HEK293 (cell line): Measurements from ENCODE around the gene MEGF8.
A peak's percentile ranks its signal among the peaks of the same experiment; 100 is the strongest.

ENCODE experiments used
- CTCF ChIA-PET: fragments of 350-600 bp; formaldehyde crosslinking; extraction: SDS; loops from one replicate; lab custom pipeline; 2021; ENCODE audit warnings: antibody characterized with exemption; lab: Yijun Ruan, JAX
- POLR2A ChIA-PET: fragments of 300-600 bp; formaldehyde crosslinking; extraction: SDS; loops from one replicate; lab custom pipeline; 2020; ENCODE audit warnings: antibody characterized with exemption, inconsistent platforms; lab: Yijun Ruan, JAX
- H3K27ac ChIP-seq: fragments of 200-500 bp; sonication (Bioruptor generic); 2 replicates; pipeline ENCODE4 v1.5.1; 2014; ENCODE audit warnings: low read depth, low read length, control low read depth, inconsistent platforms; ENCODE audit errors: extremely low read depth
- H3K36me3 ChIP-seq, 2 experiments: fragments of 200-500 bp in 1 of 2; sonication (Bioruptor generic) in 1 of 2; 1 replicate in 1 of 2; 2 replicates in 1 of 2; pipeline ENCODE4 v1.5.1; 2014 to 2017; ENCODE audit warnings: inconsistent platforms in 2 of 2, low read length in 2 of 2; ENCODE audit not compliant: control insufficient read depth in 2 of 2, insufficient read depth in 1 of 2
- H3K4me1 ChIP-seq: fragments of 200-500 bp; sonication (Bioruptor generic); 2 replicates; pipeline ENCODE4 v1.5.1; 2014; ENCODE audit warnings: mild to moderate bottlenecking, low read length, inconsistent platforms; ENCODE audit not compliant: control insufficient read depth, insufficient read depth
- H3K4me3 ChIP-seq: 2 replicates; pipeline ENCODE4 v1.5.1; 2011; ENCODE audit warnings: low read depth, mild to moderate bottlenecking, control low read depth, low read length, moderate library complexity
- H3K9me3 ChIP-seq: fragments of 200-500 bp; sonication (Bioruptor generic); 2 replicates; pipeline ENCODE4 v1.5.1; 2014; ENCODE audit warnings: low read depth, low read length, inconsistent platforms; ENCODE audit not compliant: control insufficient read depth, insufficient read depth
- ATF2 ChIP-seq: fragments of 450-650 bp; formaldehyde crosslinking; IDR thresholded peaks from 2 replicates; pipeline ENCODE4 v1.5.1; 2016; ENCODE audit warnings: missing biosample characterization, missing genetic modification characterization, low read depth
- BCL11A ChIP-seq: fragments of 450-650 bp; formaldehyde crosslinking; IDR thresholded peaks from 2 replicates; pipeline ENCODE4 v1.5.1; 2016; ENCODE audit warnings: low read depth, missing biosample characterization, missing genetic modification characterization
- EGR2 ChIP-seq: fragments of 450-650 bp; formaldehyde crosslinking; IDR thresholded peaks from 2 replicates; pipeline ENCODE4 v1.5.1; 2016; ENCODE audit warnings: low read depth, missing biosample characterization, missing genetic modification characterization
- KLF7 ChIP-seq: fragments of 450-650 bp; formaldehyde crosslinking; IDR thresholded peaks from 2 replicates; pipeline ENCODE4 v1.5.1; 2016; ENCODE audit warnings: missing biosample characterization, missing genetic modification characterization, borderline replicate concordance
- KLF8 ChIP-seq: fragments of 450-650 bp; formaldehyde crosslinking; IDR thresholded peaks from 2 replicates; pipeline ENCODE4 v1.5.1; 2016; ENCODE audit warnings: missing biosample characterization, missing genetic modification characterization
- PATZ1 ChIP-seq: fragments of 450-650 bp; formaldehyde crosslinking; IDR thresholded peaks from 2 replicates; pipeline ENCODE4 v1.5.1; 2016; ENCODE audit warnings: missing biosample characterization, missing genetic modification characterization
- PBX3 ChIP-seq: sonication (generic); formaldehyde crosslinking; IDR thresholded peaks from 2 replicates; pipeline ENCODE4 v1.8.1; 2022; ENCODE audit warnings: mild to moderate bottlenecking, moderate library complexity, missing genetic modification reagents
- PRDM1 ChIP-seq: fragments of 450-650 bp; formaldehyde crosslinking; IDR thresholded peaks from 2 replicates; pipeline ENCODE4; 2016; ENCODE audit warnings: missing biosample characterization, missing genetic modification characterization
- SCRT2 ChIP-seq: fragments of 450-650 bp; formaldehyde crosslinking; IDR thresholded peaks from 2 replicates; pipeline ENCODE4 v1.5.1; 2016; ENCODE audit warnings: missing biosample characterization, missing genetic modification characterization
- ZNF10 ChIP-seq: fragments of 450-650 bp; formaldehyde crosslinking; IDR thresholded peaks from 2 replicates; pipeline ENCODE4 v1.5.1; 2017; ENCODE audit warnings: missing biosample characterization, missing genetic modification characterization
- ZNF112 ChIP-seq: fragments of 450-650 bp; formaldehyde crosslinking; IDR thresholded peaks from 2 replicates; pipeline ENCODE4 v1.5.0; 2017; ENCODE audit warnings: missing biosample characterization, missing genetic modification characterization
- ZNF140 ChIP-seq: fragments of 450-650 bp; formaldehyde crosslinking; IDR thresholded peaks from 2 replicates; pipeline ENCODE4 v1.5.1; 2016; ENCODE audit warnings: missing biosample characterization, missing genetic modification characterization
- ZNF155 ChIP-seq: fragments of 450-650 bp; formaldehyde crosslinking; IDR thresholded peaks from 2 replicates; pipeline ENCODE4 v1.5.1; 2016; ENCODE audit warnings: missing biosample characterization, missing genetic modification characterization
- ZNF157 ChIP-seq: fragments of 450-650 bp; formaldehyde crosslinking; IDR thresholded peaks from 2 replicates; pipeline ENCODE4 v1.5.1; 2016; ENCODE audit warnings: missing biosample characterization, missing genetic modification characterization
- ZNF2 ChIP-seq: fragments of 450-650 bp; formaldehyde crosslinking; IDR thresholded peaks from 2 replicates; pipeline ENCODE4 v1.5.1; 2016; ENCODE audit warnings: missing biosample characterization, missing genetic modification characterization
- ZNF248 ChIP-seq: fragments of 450-650 bp; formaldehyde crosslinking; IDR thresholded peaks from 2 replicates; pipeline ENCODE4 v1.5.1; 2017; ENCODE audit warnings: missing biosample characterization, missing genetic modification characterization
- ZNF416 ChIP-seq: fragments of 450-650 bp; formaldehyde crosslinking; IDR thresholded peaks from 2 replicates; pipeline ENCODE4 v1.5.1; 2016; ENCODE audit warnings: missing biosample characterization, missing genetic modification characterization
- ZNF423 ChIP-seq: fragments of 450-650 bp; formaldehyde crosslinking; IDR thresholded peaks from 2 replicates; pipeline ENCODE4 v1.5.1; 2016; ENCODE audit warnings: missing biosample characterization, missing genetic modification characterization
- ZNF501 ChIP-seq: fragments of 450-650 bp; formaldehyde crosslinking; IDR thresholded peaks from 2 replicates; pipeline ENCODE4 v1.5.1; 2016; ENCODE audit warnings: missing biosample characterization, missing genetic modification characterization
- ZNF510 ChIP-seq: fragments of 450-650 bp; formaldehyde crosslinking; IDR thresholded peaks from 2 replicates; pipeline ENCODE4 v1.5.1; 2018; ENCODE audit warnings: mild to moderate bottlenecking, missing genetic modification characterization, missing biosample characterization; ENCODE audit not compliant: insufficient replicate concordance
- ZNF558 ChIP-seq: fragments of 450-650 bp; formaldehyde crosslinking; IDR thresholded peaks from 2 replicates; pipeline ENCODE4 v1.5.1; 2016; ENCODE audit warnings: missing biosample characterization, missing genetic modification characterization
- ZNF623 ChIP-seq: fragments of 450-650 bp; formaldehyde crosslinking; IDR thresholded peaks from 2 replicates; pipeline ENCODE4 v1.5.1; 2016; ENCODE audit warnings: missing biosample characterization, missing genetic modification characterization
- ZNF629 ChIP-seq: fragments of 450-650 bp; formaldehyde crosslinking; IDR thresholded peaks from 2 replicates; pipeline ENCODE4 v1.5.1; 2017; ENCODE audit warnings: missing biosample characterization, missing genetic modification characterization
- ZNF792 ChIP-seq: fragments of 450-650 bp; formaldehyde crosslinking; IDR thresholded peaks from 2 replicates; pipeline ENCODE4 v1.5.1; 2016; ENCODE audit warnings: missing biosample characterization, missing genetic modification characterization
- TF ChIP-seq, protein P1 (sequence below): fragments of 450-650 bp; formaldehyde crosslinking; IDR thresholded peaks from 2 replicates; pipeline ENCODE4 v1.5.1; 2016; ENCODE audit warnings: missing biosample characterization, missing genetic modification characterization
- TF ChIP-seq, protein P2 (sequence below): fragments of 450-650 bp; formaldehyde crosslinking; IDR thresholded peaks from 2 replicates; pipeline ENCODE4 v1.5.1; 2017; ENCODE audit warnings: missing biosample characterization, missing genetic modification characterization

The MEGF8 gene

DNA sequence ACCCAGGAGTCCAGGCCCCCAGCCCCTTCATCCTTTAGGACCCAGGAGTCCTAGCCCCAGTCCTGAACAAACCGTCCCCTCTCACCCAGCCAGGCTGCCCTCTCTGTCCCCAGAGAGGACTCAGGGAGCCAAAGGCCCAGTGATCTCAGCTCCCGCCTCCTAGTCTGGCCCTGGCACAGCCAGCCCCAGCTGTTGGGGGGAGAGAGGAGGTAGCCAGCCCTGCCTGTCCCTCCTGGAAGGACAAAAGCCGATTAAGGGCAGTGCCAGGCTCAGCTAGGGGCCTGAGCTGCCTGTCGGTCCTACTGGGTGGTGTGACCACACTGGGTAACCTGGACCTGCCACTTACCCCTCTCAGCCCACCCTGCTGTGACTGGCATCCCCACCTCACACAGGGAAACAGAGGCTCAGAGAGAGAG lies 87.2 kb downstream of the MEGF8 start (continued):
- no peak for TF ChIP-seq ZNF501 (tag by site-specific recombination)
- TF ChIP-seq ZNF792 (tag by site-specific recombination), result no peak
- no peak for TF ChIP-seq ATF2
- no peak for TF ChIP-seq ZNF140 (tag by site-specific recombination)
- no peak for TF ChIP-seq ZNF155 (tag by site-specific recombination)

DNA sequence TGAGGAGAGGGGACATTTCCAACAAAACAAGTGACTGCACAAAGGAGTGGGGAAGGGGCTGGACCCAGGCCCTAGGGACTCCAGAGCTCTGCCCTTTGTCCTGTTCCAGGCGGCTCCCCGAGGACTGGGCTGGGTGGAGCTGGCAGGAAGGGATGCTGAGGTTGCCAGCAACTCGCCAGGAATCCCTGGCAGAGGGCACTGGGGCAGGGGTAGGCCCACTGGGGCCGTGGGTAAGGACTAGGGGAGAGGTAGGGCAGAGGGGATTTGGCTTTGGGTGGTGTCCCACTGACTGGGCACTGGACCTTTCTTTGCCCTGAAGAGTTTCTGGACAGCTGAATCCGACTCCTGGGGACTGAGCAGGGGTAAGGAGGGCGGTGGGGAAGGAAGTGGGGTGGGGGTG lies 93.9 kb downstream of the MEGF8 start:
- POLR2A ChIA-PET, result interaction anchor here (1.1 kb wide), 1 partner anchor 9 kb away, joined by 4 read pairs; no protein-coding TSS in a partner anchor
- no peak for TF ChIP-seq EGR2 (tag by site-specific recombination)
- TF ChIP-seq ZNF10 (tag by site-specific recombination), result no peak
- TF ChIP-seq KLF7 (tag by site-specific recombination), result no peak
- TF ChIP-seq ZNF2 (tag by site-specific recombination), result no peak
- no peak for TF ChIP-seq ZNF510 (tag by site-specific recombination)
- TF ChIP-seq ZNF248, result no peak
- TF ChIP-seq, protein P1, sequence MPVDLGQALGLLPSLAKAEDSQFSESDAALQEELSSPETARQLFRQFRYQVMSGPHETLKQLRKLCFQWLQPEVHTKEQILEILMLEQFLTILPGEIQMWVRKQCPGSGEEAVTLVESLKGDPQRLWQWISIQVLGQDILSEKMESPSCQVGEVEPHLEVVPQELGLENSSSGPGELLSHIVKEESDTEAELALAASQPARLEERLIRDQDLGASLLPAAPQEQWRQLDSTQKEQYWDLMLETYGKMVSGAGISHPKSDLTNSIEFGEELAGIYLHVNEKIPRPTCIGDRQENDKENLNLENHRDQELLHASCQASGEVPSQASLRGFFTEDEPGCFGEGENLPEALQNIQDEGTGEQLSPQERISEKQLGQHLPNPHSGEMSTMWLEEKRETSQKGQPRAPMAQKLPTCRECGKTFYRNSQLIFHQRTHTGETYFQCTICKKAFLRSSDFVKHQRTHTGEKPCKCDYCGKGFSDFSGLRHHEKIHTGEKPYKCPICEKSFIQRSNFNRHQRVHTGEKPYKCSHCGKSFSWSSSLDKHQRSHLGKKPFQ (tag by site-specific recombination), result no peak
- no peak for TF ChIP-seq ZNF416 (tag by site-specific recombination)
- no peak for TF ChIP-seq BCL11A (tag by site-specific recombination)
- H3K36me3 ChIP-seq, result no peaks in the 10 kb centered on the region; a peak in 1 of 3 replicates
- CTCF ChIA-PET, result interaction anchor here (1.3 to 11.4 kb wide), 5 partner anchors 16 to 31 kb away, joined by 4 to 98 read pairs (median 7); partner anchors contain the start of gene CXCL17
- no peaks in the 10 kb centered on the region for H3K9me3 ChIP-seq
- no peak overlapping the region for H3K4me3 ChIP-seq
- H3K27ac ChIP-seq, result no peak overlapping the region
- H3K4me1 ChIP-seq, result peaks cover 3% of the 10 kb centered on the region; the same call in 1 of the 2 replicates

- POLR2A ChIA-PET, result interaction anchor here (1.1 to 1.9 kb wide), 3 partner anchors 10 to 23 kb away, joined by 4 to 6 read pairs (median 6); no protein-coding TSS in a partner anchor
- H3K9me3 ChIP-seq, result no peaks in the 10 kb centered on the region
- CTCF ChIA-PET, result interaction anchor here (0.6 to 11.4 kb wide), 12 partner anchors 8 to 307 kb away, joined by 3 to 98 read pairs (median 5); partner anchors contain the start of gene CXCL17
- H3K36me3 ChIP-seq, result no peaks in the 10 kb centered on the region; a peak in 1 of 3 replicates
- no peak overlapping the region for H3K27ac ChIP-seq
- H3K4me1 ChIP-seq, result peaks cover 3% of the 10 kb centered on the region; the same call in 1 of the 2 replicates
- H3K4me3 ChIP-seq, result no peak overlapping the region
- TF ChIP-seq PATZ1 (tag by site-specific recombination) (0 out of 2 replicates have a peak, but pooled peaks have one; percentile 39), ZNF2 (tag by site-specific recombination) (peak; percentile 75), ZNF629 (tag by site-specific recombination) (peak; percentile 23; the same call in 1 of the 2 replicates), ZNF423 (tag by site-specific recombination) (no peak), SCRT2 (tag by site-specific recombination) (no peak), ZNF112 (no peak), KLF8 (tag by site-specific recombination) (0 out of 2 replicates have a peak, but pooled peaks have one; percentile 20), ZNF623 (tag by site-specific recombination) (0 out of 2 replicates have a peak, but pooled peaks have one; percentile 6), PBX3 (CRISPR knock-in tag) (no peak), PRDM1 (tag by site-specific recombination) (no peak), ZNF558 (tag by site-specific recombination) (no peak), ZNF157 (tag by site-specific recombination) (no peak)
- TF ChIP-seq, protein P2, sequence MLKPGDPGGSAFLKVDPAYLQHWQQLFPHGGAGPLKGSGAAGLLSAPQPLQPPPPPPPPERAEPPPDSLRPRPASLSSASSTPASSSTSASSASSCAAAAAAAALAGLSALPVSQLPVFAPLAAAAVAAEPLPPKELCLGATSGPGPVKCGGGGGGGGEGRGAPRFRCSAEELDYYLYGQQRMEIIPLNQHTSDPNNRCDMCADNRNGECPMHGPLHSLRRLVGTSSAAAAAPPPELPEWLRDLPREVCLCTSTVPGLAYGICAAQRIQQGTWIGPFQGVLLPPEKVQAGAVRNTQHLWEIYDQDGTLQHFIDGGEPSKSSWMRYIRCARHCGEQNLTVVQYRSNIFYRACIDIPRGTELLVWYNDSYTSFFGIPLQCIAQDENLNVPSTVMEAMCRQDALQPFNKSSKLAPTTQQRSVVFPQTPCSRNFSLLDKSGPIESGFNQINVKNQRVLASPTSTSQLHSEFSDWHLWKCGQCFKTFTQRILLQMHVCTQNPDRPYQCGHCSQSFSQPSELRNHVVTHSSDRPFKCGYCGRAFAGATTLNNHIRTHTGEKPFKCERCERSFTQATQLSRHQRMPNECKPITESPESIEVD (tag by site-specific recombination), result no peak
These were observed 94.7 kb downstream of the MEGF8 start for GRCh38 chr19:42420055-42420544.
